ENCODE data around the gene ZG16.

GRCh38 chr16:29820730-29821642, 42.9 kb downstream of the ZG16 start:
- TF ChIP-seq CTCF (IDR thresholded peaks at IDR 0.05) (no peak), POLR2A (IDR thresholded peaks at IDR 0.05) (peak in 1 of 2 donors; percentile 25)
